GM23248 (cell line): ENCODE data around the gene RADIL. TPM values are rescaled to one million over a fixed set of nuclear protein-coding genes. Genes with fewer than 3 reads are reported as not detected.

Source experiments
- DNase-seq: peaks from one replicate; pipeline ENCODE4 v3.0.0-alpha.2; 2015
- H2AFZ ChIP-seq: fragments of 200-600 bp; sonication (generic); 2 replicates; pipeline ENCODE4 v1.6.1; 2016; ENCODE audit warnings: antibody characterized with exemption
- H3F3A ChIP-seq: fragments of 200-600 bp; sonication (generic); 2 replicates; pipeline ENCODE4 v1.6.1; 2016; ENCODE audit warnings: mild to moderate bottlenecking, antibody characterized with exemption, mixed run types; ENCODE audit not compliant: insufficient read depth
- H3K27ac ChIP-seq: fragments of 200-600 bp; sonication (generic); 2 replicates; pipeline ENCODE4 v1.5.1; 2016; ENCODE audit warnings: mild to moderate bottlenecking
- H3K27me3 ChIP-seq: fragments of 200-600 bp; sonication (generic); replicated peaks from 2 replicates; pipeline ENCODE4 v1.6.1; 2016; ENCODE audit warnings: mild to moderate bottlenecking; ENCODE audit not compliant: insufficient read depth
- H3K36me3 ChIP-seq: fragments of 200-600 bp; sonication (generic); 2 replicates; pipeline ENCODE4 v1.6.1; 2016; ENCODE audit warnings: low read depth, mild to moderate bottlenecking
- H3K4me1 ChIP-seq: fragments of 200-600 bp; sonication (generic); 2 replicates; pipeline ENCODE4 v1.6.1; 2016; ENCODE audit warnings: mild to moderate bottlenecking; ENCODE audit not compliant: insufficient read depth
- H3K4me2 ChIP-seq: fragments of 200-600 bp; sonication (generic); one replicate; pipeline ENCODE4 v1.6.1; 2016; ENCODE audit warnings: mild to moderate bottlenecking; ENCODE audit not compliant: unreplicated experiment
- H3K4me3 ChIP-seq: fragments of 200-600 bp; sonication (generic); 2 replicates; pipeline ENCODE4 v1.5.1; 2016; ENCODE audit warnings: mild to moderate bottlenecking
- H3K79me2 ChIP-seq: fragments of 200-600 bp; sonication (generic); 2 replicates; pipeline ENCODE4 v1.6.1; 2016; ENCODE audit warnings: mild to moderate bottlenecking; ENCODE audit not compliant: insufficient read depth
- H3K9ac ChIP-seq: fragments of 200-600 bp; sonication (generic); 2 replicates; pipeline ENCODE4 v1.6.1; 2016; ENCODE audit warnings: mild to moderate bottlenecking
- H3K9me2 ChIP-seq: fragments of 200-600 bp; sonication (generic); 2 replicates; pipeline ENCODE4 v1.6.1; 2016; ENCODE audit warnings: mixed run types, mild to moderate bottlenecking, moderate library complexity; ENCODE audit not compliant: insufficient read depth
- H3K9me3 ChIP-seq: fragments of 200-600 bp; sonication (generic); one replicate; pipeline ENCODE4 v1.6.1; 2017; ENCODE audit warnings: low read depth
- H4K20me1 ChIP-seq: fragments of 200-600 bp; sonication (generic); 2 replicates; pipeline ENCODE4 v1.6.0; 2016; ENCODE audit not compliant: insufficient read depth
- EZH2 ChIP-seq: fragments of 200-600 bp; sonication (generic); IDR thresholded peaks from 2 replicates; pipeline ENCODE4 v1.6.1; 2018; ENCODE audit warnings: antibody characterized with exemption, mild to moderate bottlenecking; ENCODE audit not compliant: insufficient read depth, poor library complexity, severe bottlenecking
- EZH2phosphoT487 ChIP-seq: fragments of 200-600 bp; sonication (generic); IDR thresholded peaks from 2 replicates; pipeline ENCODE4 v1.6.1; 2018; ENCODE audit warnings: antibody characterized with exemption, moderate library complexity, mild to moderate bottlenecking, low read depth; ENCODE audit not compliant: insufficient read depth
- WGBS, 2 experiments: methylation state at CpG; one replicate each; pipeline ENCODE4 v1.1.6; 2015 to 2017; ENCODE audit warnings: low lambda C conversion rate in 2 of 2, low coverage in 1 of 2; ENCODE audit errors: missing lambda C conversion rate in 2 of 2; 5-methylcytosine and 5-hydroxymethylcytosine counted together
- in situ Hi-C: fragments of 300-500 bp; cut with MboI; formaldehyde crosslinking; loops from 2 replicates; pipeline ENCODE4 v1.15.0; 2020
- polyA plus RNA-seq: library from polyadenylated mRNA; unstranded; fragments of >200 nt; fragmentation: Nextera tagmentation; extraction: Ambion mirVana; gene quantifications from 2 replicates; pipeline ENCODE4 v1.2.1, GENCODE V29; 2016
- total RNA-seq: library from RNA; depleted of rRNA; stranded (reverse); fragments of >200 nt; shearing (Covaris generic); gene quantifications from 2 replicates; pipeline ENCODE4 v1.2.3, GENCODE V29; 2014; rRNA removed

RADIL gene, protein sequence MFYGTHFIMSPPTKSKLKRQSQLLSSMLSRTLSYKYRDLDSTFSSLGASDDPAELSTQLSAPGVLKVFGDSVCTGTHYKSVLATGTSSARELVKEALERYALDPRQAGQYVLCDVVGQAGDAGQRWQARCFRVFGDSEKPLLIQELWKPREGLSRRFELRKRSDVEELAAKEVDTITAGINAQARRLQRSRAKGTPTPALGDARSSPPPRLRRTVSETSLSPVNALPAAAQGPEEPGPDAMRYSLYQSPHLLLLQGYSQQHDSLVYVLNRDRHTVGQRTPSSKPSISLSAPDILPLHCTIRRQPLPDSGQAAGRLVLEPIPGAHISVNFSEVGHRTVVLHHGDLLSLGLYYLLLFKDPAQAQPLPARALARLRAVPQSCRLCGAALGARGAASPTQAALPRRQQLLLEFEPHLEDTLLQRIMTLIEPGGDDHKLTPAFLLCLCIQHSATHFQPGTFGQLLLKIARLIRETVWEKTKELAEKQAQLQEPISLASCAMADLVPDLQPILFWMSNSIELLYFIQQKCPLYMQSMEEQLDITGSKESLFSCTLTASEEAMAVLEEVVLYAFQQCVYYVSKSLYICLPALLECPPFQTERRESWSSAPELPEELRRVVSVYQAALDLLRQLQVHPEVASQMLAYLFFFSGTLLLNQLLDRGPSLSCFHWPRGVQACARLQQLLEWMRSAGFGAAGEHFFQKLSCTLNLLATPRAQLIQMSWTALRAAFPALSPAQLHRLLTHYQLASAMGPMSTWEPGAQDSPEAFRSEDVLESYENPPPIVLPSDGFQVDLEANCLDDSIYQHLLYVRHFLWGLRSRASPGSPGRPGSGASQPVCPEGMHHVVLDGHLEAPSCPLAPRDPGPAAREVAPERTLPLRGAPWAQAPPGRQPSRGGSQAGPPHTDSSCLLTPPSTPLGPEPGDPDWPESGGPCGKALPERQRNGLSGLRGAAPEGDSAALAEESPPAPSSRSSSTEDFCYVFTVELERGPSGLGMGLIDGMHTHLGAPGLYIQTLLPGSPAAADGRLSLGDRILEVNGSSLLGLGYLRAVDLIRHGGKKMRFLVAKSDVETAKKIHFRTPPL
- 0.13 and 4.3 TPM in 2 replicates for total RNA-seq
- 0.55 and 0.77 TPM in 2 replicates for polyA plus RNA-seq

DNA sequence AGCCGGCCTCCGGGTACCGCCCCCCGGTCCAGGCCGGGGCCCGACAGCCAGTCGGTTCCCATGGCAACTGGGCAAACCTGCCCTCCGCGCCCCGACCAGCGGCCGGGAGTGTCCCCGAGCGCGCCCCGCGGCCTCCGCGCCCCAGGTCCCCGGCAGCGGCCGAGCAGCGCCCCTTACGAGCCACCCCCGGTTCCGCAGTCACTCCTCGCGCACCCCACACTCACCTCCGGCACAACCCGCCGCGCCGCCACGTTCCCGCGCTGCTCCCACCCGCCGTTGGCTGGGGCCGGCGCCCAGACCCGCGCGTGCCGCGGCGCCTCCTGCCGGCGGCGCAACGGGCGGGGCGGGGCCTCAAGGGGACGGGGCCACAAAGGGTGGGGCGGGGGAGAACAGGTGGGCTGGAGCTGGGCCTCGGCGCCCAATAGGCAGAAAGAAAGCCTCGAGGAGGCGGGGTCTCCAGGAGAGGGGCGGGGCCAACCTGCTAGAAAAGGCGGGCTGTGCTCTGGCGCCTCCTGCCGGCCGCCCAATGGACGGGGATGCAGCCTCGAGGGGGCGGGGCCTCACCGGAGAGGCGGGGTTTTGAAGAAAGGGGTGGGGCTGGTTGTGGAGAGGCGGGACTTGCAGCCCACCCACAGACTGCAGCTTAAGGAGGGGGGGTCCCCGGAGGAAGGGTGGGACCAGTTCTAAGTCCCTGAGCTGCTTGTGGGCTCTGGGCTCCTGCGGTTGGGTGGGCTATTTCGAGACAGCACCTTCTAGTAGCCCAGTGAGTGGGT lies at the start of gene RADIL:
TSS of gene RADIL (minus strand) at position 345 of the 773 bp plus-strand sequence. CDS start 5,577 bp downstream, outside the sequence.
- Histone ChIP-seq H2AFZ (peak within 1 kb of the TSS; percentile 92), H3K36me3 (no peaks in the 10 kb centered on the region), H3K4me2 (peak within 1 kb of the TSS; percentile 99), H3K9me3 (no peaks in the 10 kb centered on the region), H3K4me1 (peaks cover 4% of the 10 kb centered on the region; the same call in 1 of the 2 replicates), H3K9ac (peak within 1 kb of the TSS; percentile 84), H3K27ac (peak within 1 kb of the TSS; percentile 84), H3K27me3 (no peaks in the 10 kb centered on the region; the same call in 1 of the 2 replicates), H3K79me2 (no peaks in the 10 kb centered on the region), H3F3A (peaks cover 7% of the 10 kb centered on the region), H3K9me2 (no peaks in the 10 kb centered on the region), H3K4me3 (peak within 1 kb of the TSS; percentile 74), H4K20me1 (no peaks in the 10 kb centered on the region)
- TF ChIP-seq EZH2 (no peak), EZH2phosphoT487 (no peak)
- 4 to 8% methylated on average over 28 to 61 of the region's 72 CpGs for WGBS, 2 experiments
- in situ Hi-C loops: no loop called here
- DNase-seq: peak; percentile 92

DNA sequence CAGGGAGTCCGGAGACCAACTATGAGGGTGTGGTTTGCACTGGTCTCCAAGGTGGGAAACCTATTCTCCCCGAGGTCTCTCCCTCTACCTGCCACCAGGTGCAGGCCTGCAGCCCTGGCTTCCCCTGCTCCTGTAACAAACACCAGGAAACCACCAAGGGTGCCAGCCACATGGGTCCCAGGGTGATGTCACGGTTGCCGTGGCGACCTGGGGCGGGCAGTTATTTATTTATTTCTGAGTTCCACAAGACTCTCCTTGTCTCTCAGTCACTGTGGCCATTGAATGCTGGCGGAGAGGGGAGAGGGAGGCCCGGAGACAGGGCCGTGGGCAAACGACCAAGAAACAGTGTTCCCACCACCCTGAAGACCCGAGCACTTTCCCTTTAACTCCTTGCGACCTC lies 48.4 kb upstream of the RADIL start:
- H3K27ac ChIP-seq: no peak overlapping the region
- H3K79me2 ChIP-seq: no peaks in the 10 kb centered on the region
- no peak overlapping the region for H3K4me3 ChIP-seq
- H3F3A ChIP-seq: no peaks in the 10 kb centered on the region
- in situ Hi-C loops: no loop called here
- no peaks in the 10 kb centered on the region for H3K4me1 ChIP-seq
- H3K9me2 ChIP-seq: no peaks in the 10 kb centered on the region
- WGBS, 2 experiments: 42 to 46% methylated on average over 12 of the region's 12 CpGs
- no peak overlapping the region for H2AFZ ChIP-seq
- H3K9me3 ChIP-seq: no peaks in the 10 kb centered on the region
- DNase-seq: no peak
- TF ChIP-seq EZH2phosphoT487: no peak
- TF ChIP-seq EZH2: no peak
- no peaks in the 10 kb centered on the region for H3K27me3 ChIP-seq
- no peak overlapping the region for H3K9ac ChIP-seq
- H3K4me2 ChIP-seq: no peak overlapping the region
- H3K36me3 ChIP-seq: no peaks in the 10 kb centered on the region
- no peaks in the 10 kb centered on the region for H4K20me1 ChIP-seq

DNA sequence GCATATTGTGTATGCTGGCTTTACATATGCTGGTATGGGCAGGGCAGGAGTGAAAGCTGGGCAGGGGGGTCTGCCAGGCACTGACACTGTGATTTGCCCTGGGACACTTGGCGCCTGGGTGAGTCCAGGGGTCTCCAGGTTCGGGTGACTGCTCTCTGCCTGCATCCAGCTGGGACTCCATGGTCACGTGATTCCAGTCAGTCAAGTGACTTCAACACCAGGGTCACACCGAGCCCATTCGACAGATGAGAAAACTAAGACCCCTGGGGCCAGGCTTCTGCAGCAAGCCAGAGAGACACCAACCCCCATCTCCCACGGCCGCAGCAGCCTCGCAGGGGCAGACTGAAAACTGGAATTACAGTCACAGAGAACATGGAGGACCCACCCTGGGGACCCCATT lies 45.5 kb upstream of the RADIL start:
- H3K9me3 ChIP-seq: no peaks in the 10 kb centered on the region
- WGBS, 2 experiments: 55 to 58% methylated on average over 8 of the region's 8 CpGs
- no peaks in the 10 kb centered on the region for H3K4me1 ChIP-seq
- no peaks in the 10 kb centered on the region for H3K27me3 ChIP-seq
- no peak overlapping the region for H3K27ac ChIP-seq
- DNase-seq: no peak
- no peak overlapping the region for H3K9ac ChIP-seq
- no peaks in the 10 kb centered on the region for H3K9me2 ChIP-seq
- in situ Hi-C loops: no loop called here
- H4K20me1 ChIP-seq: no peaks in the 10 kb centered on the region
- H3K4me3 ChIP-seq: no peak overlapping the region
- no peaks in the 10 kb centered on the region for H3F3A ChIP-seq
- TF ChIP-seq EZH2phosphoT487: no peak
- no peak for TF ChIP-seq EZH2
- no peaks in the 10 kb centered on the region for H3K79me2 ChIP-seq
- H2AFZ ChIP-seq: no peak overlapping the region
- H3K36me3 ChIP-seq: no peaks in the 10 kb centered on the region
- H3K4me2 ChIP-seq: no peak overlapping the region
